Measurements from ENCODE around the gene RENBP.
"Not testable (repeated sequence)": the region's sequence is repeated elsewhere in the genome, so short reads cannot be mapped to it uniquely, and the experiment has no call there.

The RENBP gene

GRCh38 chrX:153944140-153944799, at the start of gene RENBP:
Gene RENBP, minus strand, starts transcription at chrX:153944643. Its CDS starts 33 bp downstream, at chrX:153944610.
- DNase-seq, result no peak

DNA sequence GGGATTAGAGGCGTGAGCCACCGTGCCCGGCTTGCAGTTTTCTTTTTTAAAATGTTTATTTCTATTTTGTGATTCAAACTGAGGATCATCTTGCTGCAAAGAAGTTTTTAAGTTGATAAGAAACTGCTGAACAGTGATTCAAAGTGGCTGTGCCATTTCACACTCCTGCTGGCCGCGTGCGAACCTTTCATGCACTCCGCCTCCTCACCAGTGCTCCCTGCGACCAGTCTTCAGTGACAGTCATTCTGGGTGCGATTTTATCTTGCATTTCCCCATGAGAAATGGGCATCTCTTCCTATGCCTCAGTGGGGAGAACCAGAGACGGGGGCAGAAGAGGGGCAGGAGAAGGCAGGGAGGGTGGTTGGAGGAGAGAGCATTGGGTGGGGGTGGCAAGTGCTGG, 49.5 kb upstream of the RENBP start:
- no peak for DNase-seq

DNA sequence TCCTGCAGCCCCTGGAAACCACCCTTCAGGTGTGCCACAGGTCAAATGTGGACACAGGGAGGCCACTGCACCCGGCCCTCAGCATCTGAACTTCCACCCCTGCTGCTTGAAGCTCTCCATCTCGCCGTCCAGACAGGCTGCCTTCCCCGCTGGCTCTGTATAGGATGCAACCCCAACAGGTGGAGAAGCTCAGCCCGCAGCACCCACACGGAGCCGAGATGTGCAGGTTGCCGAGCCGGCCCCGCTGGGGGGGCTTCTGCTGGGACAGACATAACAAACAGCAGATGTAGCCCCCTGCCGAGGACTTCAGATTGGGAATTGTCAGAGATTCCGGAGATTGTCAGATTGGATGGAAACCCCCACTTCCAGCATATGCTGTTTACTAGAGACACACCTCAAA, 48.6 kb upstream of the RENBP start:
- DNase-seq, result no peak

DNA sequence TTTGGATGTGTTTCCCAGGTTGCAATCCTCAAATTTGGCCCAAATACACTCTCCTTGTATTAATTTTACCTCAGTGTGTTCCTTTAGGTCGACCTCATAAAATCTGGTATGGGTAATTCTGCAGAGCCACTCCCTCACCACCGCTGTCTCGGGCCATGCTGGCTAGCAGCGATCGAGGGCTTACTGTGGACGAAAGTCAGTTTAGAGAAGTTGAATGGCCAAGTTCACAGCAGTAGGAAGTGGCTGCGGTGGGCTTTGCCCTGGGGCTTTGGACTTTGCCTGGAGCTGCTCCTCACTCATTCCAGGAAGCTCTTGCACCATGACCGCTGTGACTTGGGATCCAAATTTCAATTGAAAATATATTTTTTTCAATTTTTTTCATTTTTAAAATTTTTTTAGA, 47.7 kb upstream of the RENBP start:
- DNase-seq, result no peak

DNA sequence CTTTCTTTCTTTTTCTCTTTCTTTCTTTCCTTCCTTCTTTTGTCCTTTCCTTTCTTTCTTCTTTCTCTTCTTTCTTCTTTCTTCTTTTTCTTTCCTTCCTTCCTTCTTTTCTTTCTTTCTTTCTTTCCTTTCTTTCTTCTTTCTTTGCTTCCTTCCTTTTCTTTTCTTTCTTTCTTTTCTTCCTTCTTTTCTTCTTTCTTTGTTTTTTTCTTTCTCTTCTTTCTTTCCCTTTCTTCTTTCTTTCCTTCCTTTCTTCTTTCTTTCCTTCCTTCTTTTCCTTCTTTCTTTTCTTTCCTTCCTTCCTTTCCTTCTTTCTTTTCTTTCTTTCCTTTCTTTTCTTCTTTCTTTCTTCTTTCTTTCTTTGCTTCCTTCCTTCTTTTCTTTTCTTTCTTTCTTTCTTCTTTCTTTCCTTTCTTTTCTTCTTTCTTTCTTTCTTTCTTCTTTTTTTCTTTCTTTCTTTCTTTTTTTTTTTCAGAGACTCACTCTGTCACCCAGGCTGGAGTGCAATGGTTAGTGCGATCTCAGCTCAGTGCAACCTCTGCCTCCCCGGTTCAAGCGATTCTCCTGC, 46.7 kb upstream of the RENBP start:
- DNase-seq, result no peak

- DNase-seq, result no peak
Observed at GRCh38 chrX:153989973-153990655, 45.7 kb upstream of the RENBP start.

- no peak for DNase-seq
Observed at GRCh38 chrX:153988493-153988892, 44.0 kb upstream of the RENBP start.

DNA sequence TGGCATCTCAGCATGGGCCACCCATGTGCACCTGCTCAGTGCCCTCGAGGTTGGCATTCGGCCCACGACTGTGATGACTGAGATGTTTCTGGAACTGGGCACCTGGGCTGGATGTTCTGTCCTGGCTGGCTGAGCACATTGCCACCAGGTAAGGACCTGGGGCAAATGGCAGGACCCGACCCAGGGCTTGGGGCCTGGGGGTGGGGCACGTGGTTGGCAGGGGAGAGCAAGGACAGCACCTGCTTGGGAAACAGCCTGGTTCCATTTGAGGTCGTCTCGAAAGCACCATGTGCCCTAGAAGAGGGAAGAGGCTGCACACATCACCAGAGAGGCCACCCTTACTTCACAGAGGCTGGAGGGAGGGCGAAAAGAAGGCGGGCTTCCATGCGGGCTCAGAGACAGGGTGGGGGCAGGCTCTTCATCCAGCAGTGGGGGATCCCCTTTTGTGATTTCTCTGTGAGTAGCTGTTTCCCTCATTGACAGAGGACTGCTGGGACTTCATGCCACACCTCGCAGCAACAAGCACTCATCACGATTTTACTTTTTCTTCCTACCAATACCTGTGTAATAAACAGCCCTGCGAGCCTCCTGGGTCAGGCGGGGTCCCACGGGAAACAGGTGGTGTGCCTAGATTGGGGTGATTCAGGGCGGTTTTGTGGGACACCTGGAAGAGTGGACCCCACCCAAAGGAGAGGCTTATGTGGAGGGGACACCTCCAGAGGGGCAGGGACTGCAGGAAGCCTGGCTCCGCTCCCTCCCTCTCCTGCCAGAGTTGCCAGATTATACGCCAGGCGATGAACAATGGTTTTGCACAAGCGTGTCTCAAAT, 40.1 kb upstream of the RENBP start:
- DNase-seq, result no peak

- DNase-seq, result no peak
Observed at GRCh38 chrX:153983321-153983801, 38.9 kb upstream of the RENBP start.

- DNase-seq, result peak; percentile 21
Observed at GRCh38 chrX:153981771-153982533, 37.5 kb upstream of the RENBP start.

- DNase-seq, result no peak
Observed at GRCh38 chrX:153981231-153981630, 36.8 kb upstream of the RENBP start.

DNA sequence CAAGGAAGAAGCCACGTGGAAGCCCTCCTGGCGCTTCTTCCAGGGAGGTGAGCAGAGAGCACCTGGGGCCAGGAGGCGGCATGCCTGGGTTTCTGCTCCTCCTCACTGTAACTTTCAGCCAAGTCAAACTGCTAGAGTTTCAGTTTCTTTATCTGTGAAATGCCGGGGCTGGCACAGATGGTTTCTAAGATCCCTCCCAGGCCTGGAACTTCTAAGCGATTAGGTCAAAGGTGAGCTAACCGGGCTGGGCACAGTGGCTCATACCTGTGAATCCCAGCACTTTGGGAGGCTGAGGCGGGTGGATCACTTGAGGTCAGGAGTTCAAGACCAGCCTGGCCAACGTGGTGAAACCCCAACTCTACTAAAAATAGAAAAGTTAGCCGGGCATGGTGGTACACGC, 36.0 kb upstream of the RENBP start:
- DNase-seq, result not testable (repeated sequence)

DNA sequence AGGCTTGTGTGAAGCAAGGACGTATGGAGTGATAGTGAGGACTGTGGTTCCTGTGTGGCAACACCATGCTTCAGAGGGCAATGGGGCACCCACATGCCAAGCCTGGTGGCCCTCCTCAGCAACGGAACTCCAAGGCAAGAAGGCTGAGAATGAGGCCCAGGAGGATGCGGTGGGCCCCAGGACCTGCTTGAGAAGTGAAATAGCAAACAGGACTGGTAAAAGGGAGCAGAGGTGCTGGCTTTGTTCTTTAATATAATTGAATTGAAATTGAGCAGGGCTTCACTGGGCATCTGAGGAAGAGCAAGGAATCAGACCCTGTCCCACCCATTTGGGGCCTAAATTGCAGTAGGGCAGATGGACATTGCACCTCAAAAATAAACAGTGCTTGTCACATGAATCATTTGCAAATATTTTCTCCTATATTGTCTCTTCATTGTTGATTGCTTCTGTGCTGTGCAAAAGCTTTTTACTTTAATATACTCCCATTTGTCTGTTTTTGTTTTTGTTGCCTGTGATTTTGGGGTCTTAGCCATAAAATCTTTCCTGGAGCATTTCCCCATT, 30.4 kb upstream of the RENBP start:
- DNase-seq, result no peak

GRCh38 chrX:153974003-153974725, 29.7 kb upstream of the RENBP start:
- DNase-seq, result no peak

DNA sequence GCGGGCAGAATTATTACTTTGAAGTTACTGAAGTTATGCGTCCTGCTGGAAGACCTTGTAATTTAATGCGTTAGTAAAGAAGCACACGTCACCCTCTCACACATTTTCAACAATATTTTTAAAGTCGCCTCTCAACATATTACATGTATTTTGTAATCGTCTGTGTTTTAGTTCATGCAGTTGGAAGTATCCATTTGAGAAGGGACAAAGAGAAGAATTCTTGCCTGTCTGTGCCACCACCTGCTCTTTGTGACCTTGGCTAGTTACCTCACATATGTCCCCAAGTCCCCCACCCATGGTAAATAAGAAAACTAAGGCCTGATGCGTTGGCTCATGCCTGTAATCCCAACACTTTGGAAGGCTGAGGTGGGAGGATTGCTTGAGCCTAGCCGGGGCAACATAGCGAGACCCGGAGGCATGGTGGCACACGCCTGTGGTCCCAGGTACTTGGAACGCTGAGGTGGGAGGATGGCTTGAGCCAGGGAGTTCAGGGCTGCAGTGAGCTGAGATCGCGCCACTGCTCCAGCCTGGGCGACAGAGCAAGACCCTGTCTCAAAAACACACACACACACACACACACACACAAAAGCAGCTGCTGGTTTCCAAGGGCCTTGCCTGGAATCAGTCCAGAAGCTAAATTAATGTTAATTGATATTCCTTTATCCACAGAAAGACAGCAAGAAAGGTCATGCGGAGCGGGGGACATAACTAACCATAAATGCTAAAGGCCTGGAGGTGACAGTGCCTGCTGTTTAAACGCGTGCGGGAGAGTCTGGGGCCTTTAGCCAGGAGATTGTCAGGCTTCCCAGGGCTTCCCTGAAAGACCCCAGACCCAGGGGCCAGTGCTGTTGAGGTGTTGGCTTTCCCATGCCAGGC, 28.9 kb upstream of the RENBP start:
- no peak for DNase-seq

- peak; percentile 18 for DNase-seq
Observed at GRCh38 chrX:153972368-153973126, 28.1 kb upstream of the RENBP start, which contains the start of gene TMEM187. Gene TMEM187, plus strand, starts transcription at chrX:153972754. Its CDS starts 9,309 bp downstream, at chrX:153982063.

DNA sequence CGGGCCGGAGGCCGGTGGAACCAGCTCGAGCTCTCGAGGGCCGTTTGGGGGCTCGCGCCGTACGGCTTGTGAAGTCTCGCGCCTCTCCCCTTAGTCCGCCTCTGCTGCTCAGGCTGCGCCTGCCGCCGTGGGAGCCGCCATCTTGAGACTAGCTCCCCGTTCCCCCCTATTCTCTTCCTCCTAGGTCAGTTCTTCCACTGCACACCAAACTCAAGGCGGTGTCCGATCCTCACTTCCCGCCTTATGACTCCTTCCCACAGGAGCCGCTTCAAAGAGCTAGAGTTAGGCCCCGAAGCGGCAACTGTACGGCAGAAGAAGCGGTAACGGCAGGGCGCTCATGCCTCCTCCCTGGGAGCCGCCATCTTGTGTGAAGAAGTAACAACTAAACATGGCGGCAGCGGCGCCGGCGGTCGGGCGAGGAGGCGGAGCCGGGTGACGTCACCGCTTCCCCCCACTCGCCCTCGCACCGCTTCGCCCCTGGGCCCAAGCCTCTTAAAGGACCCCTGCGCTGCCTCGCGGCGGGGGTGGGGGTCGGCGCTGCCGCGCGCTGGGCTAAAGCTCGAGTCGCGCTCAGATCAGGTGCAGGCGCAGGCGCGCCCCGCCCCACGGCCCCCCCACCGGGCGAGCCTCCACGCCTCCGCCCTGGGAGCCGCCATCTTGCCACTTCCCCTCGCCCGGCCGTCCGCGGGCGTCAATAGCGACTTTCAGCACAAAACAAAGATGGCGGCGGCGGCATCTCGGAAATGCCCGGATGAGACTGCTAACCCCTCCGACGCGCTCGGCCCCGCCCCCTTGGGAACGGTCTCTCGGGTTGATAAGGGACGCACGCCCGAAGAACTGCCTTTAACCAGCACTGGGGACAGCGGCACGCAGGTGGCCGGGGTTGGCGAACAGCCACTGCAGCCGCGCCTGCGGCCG, 27.3 kb upstream of the RENBP start, which contains the start of gene HCFC1:
Gene HCFC1 (minus strand): TSS at position 369 of the 918 bp plus-strand sequence. CDS start 978 bp downstream, outside the sequence.
- no peak for DNase-seq

- peak; percentile 20 for DNase-seq
Observed at GRCh38 chrX:153971124-153971449, 26.6 kb upstream of the RENBP start.

Data from SIG-M5 (cell line).